Right lung (tissue), 5 donors: ENCODE results near the gene CDC40. TPM values are rescaled to one million over a fixed set of nuclear protein-coding genes. Genes with fewer than 3 reads are reported as not detected.
"Not testable (repeated sequence)": the region's sequence is repeated elsewhere in the genome, so short reads cannot be mapped to it uniquely, and the experiment has no call there.

Experiments
- DNase-seq, 2 donors: peaks; one replicate each; pipeline ENCODE4 v3.0.0-alpha.2; 2013
- polyA plus RNA-seq, 5 donors: library from polyadenylated mRNA; unstranded; fragments of 120-200 nt; gene quantifications; one replicate each; pipeline versions ENCODE4 v1.2.1 to v1.2.3, GENCODE V29; 2013; ENCODE audit warnings: inconsistent platforms in 1 of 5, low replicate concordance in 1 of 5; ENCODE audit not compliant: insufficient read length in 5 of 5, insufficient read depth in 1 of 5

The CDC40 gene
- polyA plus RNA-seq, 5 donors = 22.7 to 34.4 (median 32.4) TPM

DNA sequence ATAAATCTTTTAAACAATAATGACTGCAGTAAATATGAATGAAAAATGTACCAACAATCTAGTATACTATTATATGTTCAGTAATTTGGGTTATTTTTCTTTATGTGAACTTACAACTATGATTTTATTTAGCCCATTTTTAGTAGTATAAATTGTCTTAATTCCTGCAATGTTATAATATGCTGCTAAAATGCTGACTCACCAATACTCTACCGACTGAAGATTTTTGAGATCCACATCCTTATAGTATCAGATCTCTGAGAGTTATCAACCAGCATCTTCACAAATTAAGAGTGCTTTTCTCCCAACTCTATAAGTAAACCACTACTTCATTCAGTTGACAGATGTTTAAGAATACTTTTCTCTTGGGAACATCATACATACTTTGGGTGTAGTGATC is 16.6 kb downstream of the CDC40 start:
- no peak for DNase-seq

GRCh38 chr6:110198561-110198960 is 18.3 kb downstream of the CDC40 start:
- no peak for DNase-seq

DNA sequence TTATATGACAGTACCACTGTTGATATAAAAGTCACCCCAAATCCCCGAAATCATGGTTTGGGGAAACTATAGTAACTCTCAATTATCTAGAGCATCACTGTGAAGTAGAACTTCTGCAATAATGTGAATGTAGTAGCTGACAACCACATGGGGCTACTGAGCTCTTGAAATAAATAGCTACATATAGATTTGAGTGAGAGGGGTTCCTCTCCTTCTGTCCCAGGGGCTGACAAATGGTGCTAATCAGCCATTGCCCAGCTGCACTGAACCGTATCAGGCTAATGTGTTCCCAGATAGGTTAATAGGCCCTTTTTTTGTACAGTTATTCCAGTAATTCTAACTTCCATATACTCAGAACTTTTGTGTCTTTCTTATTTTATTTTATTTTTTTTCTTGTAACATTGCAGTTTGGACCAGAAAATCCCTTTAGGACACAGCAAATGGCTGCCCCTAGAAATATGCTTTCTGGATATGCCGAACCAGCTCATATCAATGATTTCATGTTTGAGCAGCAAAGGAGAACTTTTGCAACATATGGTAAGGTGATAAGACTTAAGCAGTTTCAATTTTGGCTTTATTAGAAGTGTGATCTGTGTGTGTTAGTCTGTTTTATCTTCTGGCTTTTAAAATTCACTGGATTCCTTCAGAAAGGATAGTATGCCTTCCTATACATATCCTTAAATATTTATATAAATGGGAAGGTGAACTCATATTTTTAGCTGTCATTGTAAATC is 21.1 kb downstream of the CDC40 start:
- no peak for DNase-seq

- no peak for DNase-seq
Observed at GRCh38 chr6:110207652-110208051, 27.4 kb downstream of the CDC40 start.

- DNase-seq = no peak
Observed at GRCh38 chr6:110211753-110212152, 31.5 kb downstream of the CDC40 start.

DNA sequence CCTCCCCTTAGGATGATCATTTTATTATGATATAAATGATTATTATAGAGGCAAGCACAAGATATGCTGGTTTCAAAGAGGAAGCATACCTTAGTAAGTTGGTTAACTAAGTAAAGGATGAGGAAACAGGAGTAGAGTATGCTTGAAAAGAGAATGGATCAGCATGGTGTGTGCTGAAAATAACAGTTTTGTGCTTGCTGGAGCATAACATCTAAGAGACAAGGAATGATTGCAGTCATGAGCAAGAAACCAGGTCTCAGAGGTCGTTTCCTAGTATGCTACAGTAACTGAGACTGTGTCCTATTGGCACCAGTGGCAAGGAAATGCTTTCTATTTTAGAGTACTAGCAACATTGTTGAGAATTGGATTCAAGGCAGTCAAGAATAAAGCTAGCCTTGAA is 34.1 kb downstream of the CDC40 start:
- no peak for DNase-seq

GRCh38 chr6:110216140-110216539 is 35.9 kb downstream of the CDC40 start:
- DNase-seq = no peak

DNA sequence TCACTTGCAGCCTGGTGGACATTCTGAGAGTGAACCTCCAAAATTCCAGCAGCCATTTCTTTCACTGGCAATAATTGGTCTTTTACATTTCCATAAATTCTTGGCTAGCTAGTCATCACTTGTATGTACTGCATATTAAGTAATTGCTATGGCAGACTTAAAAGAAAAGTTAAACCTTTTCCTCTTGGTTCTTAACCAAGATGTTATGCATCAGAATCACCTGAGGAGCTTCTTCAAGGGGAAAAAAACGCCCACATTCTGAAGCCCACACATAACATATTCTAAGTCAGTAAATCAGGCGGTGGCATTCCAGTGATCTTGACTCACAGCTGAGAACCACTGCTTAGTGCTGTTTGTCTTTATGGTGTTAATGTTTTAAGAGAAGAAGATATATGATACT is 37.0 kb downstream of the CDC40 start:
- no peak for DNase-seq

DNA sequence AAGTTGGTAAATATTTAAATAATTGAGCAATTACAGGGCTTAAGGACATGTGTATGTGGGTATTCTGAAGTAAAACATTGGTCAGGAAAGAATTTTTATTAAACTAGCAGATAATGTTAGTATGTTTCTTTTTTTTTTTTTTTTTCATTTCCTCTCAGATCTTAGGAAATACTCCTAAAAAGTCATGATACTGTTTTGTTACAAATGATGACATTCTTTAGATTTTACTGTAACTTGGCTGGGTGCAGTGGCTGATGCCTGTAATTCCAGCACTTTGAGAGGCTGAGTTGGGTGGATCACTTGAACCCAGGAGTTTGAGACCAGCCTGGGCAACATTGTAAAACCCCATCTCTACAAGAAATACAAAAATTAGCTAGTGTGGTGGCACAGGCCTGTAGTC is 41.5 kb downstream of the CDC40 start:
- no peak for DNase-seq

DNA sequence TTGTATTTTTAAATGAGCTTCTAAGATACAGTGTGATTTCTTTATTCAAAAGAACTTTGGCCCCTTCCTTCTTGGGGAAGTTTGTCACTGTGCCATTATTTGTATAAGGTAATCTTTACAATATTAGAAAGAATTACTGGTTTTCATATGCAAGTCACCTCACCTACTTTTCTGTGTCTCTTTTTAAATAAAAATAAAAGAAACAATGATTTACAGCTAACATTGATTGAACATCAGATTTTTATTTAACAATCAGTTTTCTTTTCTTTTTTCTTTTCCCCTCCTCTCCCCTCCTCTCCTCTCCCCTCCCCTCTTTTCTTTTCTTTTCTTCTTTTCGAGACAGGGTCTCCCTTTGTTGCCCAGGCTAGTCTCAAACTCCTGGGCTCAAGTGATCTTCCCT is 46.0 kb downstream of the CDC40 start:
- no peak for DNase-seq

GRCh38 chr6:110232450-110232849 is 52.2 kb downstream of the CDC40 start:
- no peak for DNase-seq

DNA sequence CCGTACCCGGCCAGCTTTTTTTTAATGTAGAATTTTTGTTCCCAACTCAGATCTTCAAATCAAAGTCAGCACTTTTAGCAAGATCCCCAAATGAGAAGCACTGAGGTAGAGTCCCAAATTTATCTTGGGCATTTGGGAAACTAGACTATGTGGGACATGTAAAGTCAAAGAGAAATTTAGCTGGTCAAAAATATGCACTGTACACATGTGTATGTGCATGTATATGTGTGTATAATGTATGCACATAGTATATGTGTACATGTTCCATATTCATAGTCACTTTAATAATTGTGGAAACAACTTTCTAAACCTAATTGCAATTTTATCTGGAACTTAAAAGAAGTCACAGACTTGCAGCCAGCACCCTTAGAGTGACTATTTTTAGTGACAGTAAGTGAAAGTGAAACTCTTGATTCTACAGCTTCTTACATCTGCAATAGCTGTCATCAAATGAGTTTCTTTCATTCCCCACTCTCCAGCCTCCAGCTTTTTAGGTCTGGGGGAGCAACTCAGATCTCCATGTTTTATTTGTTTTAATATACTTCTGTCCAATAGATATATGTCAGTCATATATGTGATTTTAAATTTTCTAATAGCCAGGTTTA is 53.6 kb downstream of the CDC40 start:
- DNase-seq = peak in 1 of 2 donors; percentile 9

- not testable (repeated sequence) for DNase-seq
Observed at GRCh38 chr6:110236007-110236406, 55.8 kb downstream of the CDC40 start.

DNA sequence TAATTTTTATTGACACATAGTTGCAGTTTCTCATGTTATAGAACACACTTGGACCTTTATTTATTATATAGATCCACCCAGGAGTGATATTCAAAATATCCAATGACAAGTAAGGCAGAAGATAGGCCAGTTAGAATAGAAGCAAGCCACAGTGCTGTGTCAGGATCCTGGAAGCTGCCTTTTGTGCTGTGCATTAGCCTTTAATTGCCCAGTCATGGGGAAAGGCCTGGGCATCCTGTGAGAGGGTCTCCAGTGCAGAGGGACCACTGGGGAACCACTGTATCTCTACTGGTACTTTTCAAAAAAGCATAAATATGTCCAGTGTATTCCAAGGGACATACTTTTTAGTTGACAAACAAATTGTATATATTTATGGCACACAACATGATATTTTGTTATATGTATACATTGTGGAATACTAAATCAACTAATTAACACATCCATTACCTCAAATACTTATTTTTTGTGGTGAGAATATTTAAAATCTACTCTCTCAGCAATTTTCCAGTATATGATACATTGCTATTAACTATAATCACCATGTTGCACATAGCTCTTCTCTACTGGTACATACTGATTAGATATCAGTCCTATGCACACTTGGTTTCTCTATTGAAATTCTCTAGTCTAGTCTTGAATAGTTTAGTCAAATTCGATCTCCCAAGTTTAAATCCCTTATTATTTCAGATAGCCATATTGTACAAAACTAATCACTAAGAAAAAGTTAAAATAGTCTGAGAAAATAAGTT is 59.5 kb downstream of the CDC40 start:
- no peak for DNase-seq

- DNase-seq = not testable (repeated sequence)
Observed at GRCh38 chr6:110244621-110245020, 64.4 kb downstream of the CDC40 start.

- no peak for DNase-seq
Observed at GRCh38 chr6:110246378-110246777, 66.2 kb downstream of the CDC40 start.

- no peak for DNase-seq
Observed at GRCh38 chr6:110246900-110247546, 66.8 kb downstream of the CDC40 start.

- no peak for DNase-seq
Observed at GRCh38 chr6:110250058-110250457, 69.8 kb downstream of the CDC40 start.

DNA sequence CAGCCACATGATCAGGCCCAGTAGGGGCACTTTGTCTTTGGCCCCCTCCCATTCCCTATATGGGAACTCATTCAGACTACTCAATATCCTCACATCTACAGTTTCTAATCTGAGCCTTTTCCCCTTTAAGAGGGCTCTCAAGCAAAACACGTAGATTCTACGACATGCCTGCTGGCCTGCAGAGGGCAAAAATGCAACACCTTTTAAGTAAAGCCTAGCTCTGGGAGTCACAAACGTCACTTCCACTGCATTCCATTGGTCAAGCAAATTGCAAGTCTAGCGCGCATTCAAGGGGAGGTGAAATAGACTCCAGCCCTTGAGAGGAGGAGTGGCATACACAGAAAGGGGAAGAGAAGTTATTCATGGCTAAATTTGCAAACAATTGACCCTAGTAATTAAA is 70.6 kb downstream of the CDC40 start:
- no peak for DNase-seq

- peak; percentile 14 to 27 for DNase-seq
Observed at GRCh38 chr6:110255211-110255750, 75.1 kb downstream of the CDC40 start.

DNA sequence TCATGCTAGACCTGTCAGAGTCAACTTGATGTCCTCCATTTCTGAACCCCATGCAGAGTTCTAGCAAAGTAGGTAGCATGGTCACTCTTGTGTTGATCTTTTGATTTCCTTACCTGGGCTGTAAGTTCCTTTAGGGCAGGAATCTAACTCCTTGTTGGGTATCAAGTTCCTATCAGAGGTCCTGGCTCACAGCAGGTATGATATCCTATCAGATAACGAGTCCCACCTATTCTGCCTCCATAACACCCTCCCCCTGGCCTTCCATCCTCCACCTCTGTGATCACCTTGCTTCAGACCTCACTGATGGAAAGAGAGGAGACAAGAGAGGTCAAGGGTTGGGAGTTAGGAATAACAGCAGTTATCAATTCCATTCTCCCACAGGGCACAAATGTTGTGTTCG is 76.1 kb downstream of the CDC40 start:
- no peak for DNase-seq

DNA sequence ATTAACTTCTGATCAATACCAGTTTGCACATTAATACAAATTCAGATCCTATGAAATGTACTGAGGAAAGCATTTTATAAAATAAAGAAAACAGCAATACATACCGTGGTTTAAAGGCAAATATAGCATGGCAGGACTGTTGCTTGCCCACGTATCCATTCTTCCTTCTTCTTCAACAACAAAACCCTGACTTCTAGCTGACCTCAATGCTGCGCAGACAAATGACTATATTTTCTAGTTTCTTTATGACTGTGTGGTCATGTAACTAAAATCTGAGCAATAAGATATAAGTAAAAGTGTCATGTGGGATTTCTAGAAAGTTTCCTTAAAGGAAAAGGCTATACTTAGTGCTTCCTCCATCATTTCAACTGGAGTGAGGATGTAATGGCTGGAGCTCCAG is 85.0 kb downstream of the CDC40 start:
- DNase-seq = no peak
